Measurements from ENCODE around the gene FMNL2.

DNA sequence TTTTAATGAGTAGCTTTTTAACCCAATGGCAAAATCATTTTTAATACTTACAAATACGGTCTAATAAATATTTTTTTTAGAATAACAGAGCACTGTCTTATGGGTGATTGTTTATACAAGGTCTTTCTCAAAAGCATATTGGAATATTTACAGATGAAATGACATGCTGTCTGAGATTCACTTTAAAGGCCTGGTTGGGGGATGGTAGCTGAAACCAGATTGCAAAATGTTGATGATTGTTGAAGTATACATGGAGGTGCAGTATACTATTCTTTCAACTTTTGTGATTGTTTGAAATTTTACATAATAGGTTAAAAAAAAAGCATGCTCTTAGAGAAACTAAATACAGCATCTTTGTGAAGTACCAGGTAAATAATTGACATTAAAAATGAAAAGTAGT, 111.2 kb downstream of the FMNL2 start:
- TF ChIP-seq, protein P1, sequence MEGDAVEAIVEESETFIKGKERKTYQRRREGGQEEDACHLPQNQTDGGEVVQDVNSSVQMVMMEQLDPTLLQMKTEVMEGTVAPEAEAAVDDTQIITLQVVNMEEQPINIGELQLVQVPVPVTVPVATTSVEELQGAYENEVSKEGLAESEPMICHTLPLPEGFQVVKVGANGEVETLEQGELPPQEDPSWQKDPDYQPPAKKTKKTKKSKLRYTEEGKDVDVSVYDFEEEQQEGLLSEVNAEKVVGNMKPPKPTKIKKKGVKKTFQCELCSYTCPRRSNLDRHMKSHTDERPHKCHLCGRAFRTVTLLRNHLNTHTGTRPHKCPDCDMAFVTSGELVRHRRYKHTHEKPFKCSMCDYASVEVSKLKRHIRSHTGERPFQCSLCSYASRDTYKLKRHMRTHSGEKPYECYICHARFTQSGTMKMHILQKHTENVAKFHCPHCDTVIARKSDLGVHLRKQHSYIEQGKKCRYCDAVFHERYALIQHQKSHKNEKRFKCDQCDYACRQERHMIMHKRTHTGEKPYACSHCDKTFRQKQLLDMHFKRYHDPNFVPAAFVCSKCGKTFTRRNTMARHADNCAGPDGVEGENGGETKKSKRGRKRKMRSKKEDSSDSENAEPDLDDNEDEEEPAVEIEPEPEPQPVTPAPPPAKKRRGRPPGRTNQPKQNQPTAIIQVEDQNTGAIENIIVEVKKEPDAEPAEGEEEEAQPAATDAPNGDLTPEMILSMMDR (IDR thresholded peaks at IDR 0.05; ENCODE audit: low read depth, low read length, missing input control) = no peak
- TF ChIP-seq EGR1 (IDR thresholded peaks at IDR 0.05; ENCODE audit: low read depth in 2 of 2) (no peak), RXRA (IDR thresholded peaks at IDR 0.05) (no peak), YY1 (IDR thresholded peaks at IDR 0.05) (no peak), GABPA (IDR thresholded peaks at IDR 0.05 in 1 of 2, conservative IDR thresholded peaks at IDR 0.05 in 1 of 2) (no peak)
- TF ChIP-seq, protein P2, sequence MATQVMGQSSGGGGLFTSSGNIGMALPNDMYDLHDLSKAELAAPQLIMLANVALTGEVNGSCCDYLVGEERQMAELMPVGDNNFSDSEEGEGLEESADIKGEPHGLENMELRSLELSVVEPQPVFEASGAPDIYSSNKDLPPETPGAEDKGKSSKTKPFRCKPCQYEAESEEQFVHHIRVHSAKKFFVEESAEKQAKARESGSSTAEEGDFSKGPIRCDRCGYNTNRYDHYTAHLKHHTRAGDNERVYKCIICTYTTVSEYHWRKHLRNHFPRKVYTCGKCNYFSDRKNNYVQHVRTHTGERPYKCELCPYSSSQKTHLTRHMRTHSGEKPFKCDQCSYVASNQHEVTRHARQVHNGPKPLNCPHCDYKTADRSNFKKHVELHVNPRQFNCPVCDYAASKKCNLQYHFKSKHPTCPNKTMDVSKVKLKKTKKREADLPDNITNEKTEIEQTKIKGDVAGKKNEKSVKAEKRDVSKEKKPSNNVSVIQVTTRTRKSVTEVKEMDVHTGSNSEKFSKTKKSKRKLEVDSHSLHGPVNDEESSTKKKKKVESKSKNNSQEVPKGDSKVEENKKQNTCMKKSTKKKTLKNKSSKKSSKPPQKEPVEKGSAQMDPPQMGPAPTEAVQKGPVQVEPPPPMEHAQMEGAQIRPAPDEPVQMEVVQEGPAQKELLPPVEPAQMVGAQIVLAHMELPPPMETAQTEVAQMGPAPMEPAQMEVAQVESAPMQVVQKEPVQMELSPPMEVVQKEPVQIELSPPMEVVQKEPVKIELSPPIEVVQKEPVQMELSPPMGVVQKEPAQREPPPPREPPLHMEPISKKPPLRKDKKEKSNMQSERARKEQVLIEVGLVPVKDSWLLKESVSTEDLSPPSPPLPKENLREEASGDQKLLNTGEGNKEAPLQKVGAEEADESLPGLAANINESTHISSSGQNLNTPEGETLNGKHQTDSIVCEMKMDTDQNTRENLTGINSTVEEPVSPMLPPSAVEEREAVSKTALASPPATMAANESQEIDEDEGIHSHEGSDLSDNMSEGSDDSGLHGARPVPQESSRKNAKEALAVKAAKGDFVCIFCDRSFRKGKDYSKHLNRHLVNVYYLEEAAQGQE (IDR thresholded peaks at IDR 0.05) = no peak
- TF ChIP-seq, protein P3, sequence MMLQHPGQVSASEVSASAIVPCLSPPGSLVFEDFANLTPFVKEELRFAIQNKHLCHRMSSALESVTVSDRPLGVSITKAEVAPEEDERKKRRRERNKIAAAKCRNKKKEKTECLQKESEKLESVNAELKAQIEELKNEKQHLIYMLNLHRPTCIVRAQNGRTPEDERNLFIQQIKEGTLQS (IDR thresholded peaks at IDR 0.05) = no peak
